OCI-LY1 (cell line): ENCODE measurements around the gene MCC.

Source experiments
- H2AFZ ChIP-seq: fragments of 200-600 bp; sonication (generic), shearing (Covaris generic); 2 replicates; pipeline ENCODE4 v1.6.0; 2014; ENCODE audit warnings: antibody characterized with exemption, mild to moderate bottlenecking, low read length
- H3F3A ChIP-seq: fragments of 200-600 bp; sonication (generic), shearing (Covaris generic); 2 replicates; pipeline ENCODE4 v1.6.0; 2014; ENCODE audit warnings: mild to moderate bottlenecking, antibody characterized with exemption, low read length, moderate library complexity; ENCODE audit not compliant: insufficient read depth
- H3K27ac ChIP-seq: fragments of 200-600 bp; sonication (generic); 2 replicates; pipeline ENCODE4 v1.5.1; 2014; ENCODE audit warnings: low read length, mixed run types, mild to moderate bottlenecking, low read depth; ENCODE audit not compliant: poor library complexity, severe bottlenecking
- H3K27me3 ChIP-seq: fragments of 200-600 bp; sonication (generic); 2 replicates; pipeline ENCODE4 v1.6.0; 2014; ENCODE audit warnings: antibody characterized with exemption, mild to moderate bottlenecking, low read length, moderate library complexity; ENCODE audit not compliant: insufficient read depth
- H3K36me3 ChIP-seq: fragments of 200-600 bp; sonication (generic); 2 replicates; pipeline ENCODE4 v1.6.1; 2014; ENCODE audit warnings: mild to moderate bottlenecking, antibody characterized with exemption, low read length, moderate library complexity, mixed read lengths; ENCODE audit not compliant: insufficient read depth
- H3K4me1 ChIP-seq: fragments of 200-600 bp; sonication (generic); 2 replicates; pipeline ENCODE4 v1.5.1; 2014; ENCODE audit warnings: mild to moderate bottlenecking, low read length, moderate library complexity; ENCODE audit not compliant: insufficient read depth, severe bottlenecking
- H3K4me2 ChIP-seq: fragments of 200-600 bp; sonication (generic), shearing (Covaris generic); 2 replicates; pipeline ENCODE4 v1.6.1; 2014; ENCODE audit warnings: low read length
- H3K4me3 ChIP-seq: fragments of 200-600 bp; sonication (generic); 2 replicates; pipeline ENCODE4 v1.5.1; 2014; ENCODE audit warnings: low read length, low read depth, mild to moderate bottlenecking, mixed read lengths; ENCODE audit not compliant: poor library complexity, severe bottlenecking
- H3K79me2 ChIP-seq: fragments of 200-600 bp; shearing (Covaris generic); 2 replicates; pipeline ENCODE4 v1.6.1; 2016; ENCODE audit warnings: mixed run types, low read length, mixed read lengths; ENCODE audit not compliant: insufficient read depth
- H3K9ac ChIP-seq: fragments of 200-600 bp; sonication (generic), shearing (Covaris generic); 2 replicates; pipeline ENCODE4 v1.6.1; 2014; ENCODE audit warnings: mild to moderate bottlenecking, low read length, mixed read lengths
- H3K9me2 ChIP-seq: fragments of 200-600 bp; sonication (generic), shearing (Covaris generic); 2 replicates; pipeline ENCODE4 v1.6.1; 2014; ENCODE audit warnings: low read depth, mild to moderate bottlenecking, low read length, mixed read lengths
- H3K9me3 ChIP-seq: fragments of 200-600 bp; shearing (Covaris generic); 2 replicates; pipeline ENCODE4 v1.6.1; 2014; ENCODE audit warnings: low read length, mixed read lengths
- H4K20me1 ChIP-seq: fragments of 200-600 bp; sonication (generic), shearing (Covaris generic); 2 replicates; pipeline ENCODE4 v1.6.0; 2016; ENCODE audit warnings: mild to moderate bottlenecking, low read length; ENCODE audit not compliant: insufficient read depth
- EZH2 ChIP-seq: fragments of 200-600 bp; sonication (generic), shearing (Covaris generic); IDR thresholded peaks from 2 replicates; pipeline ENCODE4 v1.8.0; 2017; ENCODE audit warnings: borderline replicate concordance, mixed run types, mild to moderate bottlenecking, antibody characterized with exemption, low read length, moderate library complexity, mixed read lengths
- TF ChIP-seq, protein P1 (sequence below): fragments of 200-600 bp; sonication (generic), shearing (Covaris generic); IDR thresholded peaks from 2 replicates; pipeline ENCODE4 v1.5.1; 2017; ENCODE audit warnings: mild to moderate bottlenecking, antibody characterized with exemption, low read length, moderate library complexity, mixed read lengths

Gene MCC

DNA sequence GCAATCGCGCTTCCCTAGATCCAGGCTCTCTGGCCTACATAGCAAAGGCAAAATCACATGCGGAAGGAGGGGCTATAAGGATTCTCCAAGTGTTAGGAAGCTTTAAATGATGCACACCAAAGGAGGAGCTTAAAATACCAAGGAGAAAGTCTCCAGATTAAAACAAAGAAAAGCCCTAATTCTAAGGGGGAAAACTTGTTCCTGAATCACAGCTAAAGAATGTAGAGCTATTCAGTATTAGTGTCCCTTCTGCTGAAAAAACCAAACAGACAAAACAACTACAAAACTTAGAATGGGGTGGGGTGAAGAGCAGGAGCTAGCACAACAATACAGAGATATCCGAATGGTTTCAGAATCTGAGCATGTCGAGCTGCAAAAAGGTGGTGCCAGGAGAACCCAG is 297.9 kb downstream of the MCC start:
- H3K27ac ChIP-seq: no peak overlapping the region
- H3K27me3 ChIP-seq: no peaks in the 10 kb centered on the region; the same call in 1 of the 2 replicates
- no peaks in the 10 kb centered on the region for H3K79me2 ChIP-seq
- no peaks in the 10 kb centered on the region for H4K20me1 ChIP-seq
- H3F3A ChIP-seq: no peaks in the 10 kb centered on the region
- TF ChIP-seq, protein P1, sequence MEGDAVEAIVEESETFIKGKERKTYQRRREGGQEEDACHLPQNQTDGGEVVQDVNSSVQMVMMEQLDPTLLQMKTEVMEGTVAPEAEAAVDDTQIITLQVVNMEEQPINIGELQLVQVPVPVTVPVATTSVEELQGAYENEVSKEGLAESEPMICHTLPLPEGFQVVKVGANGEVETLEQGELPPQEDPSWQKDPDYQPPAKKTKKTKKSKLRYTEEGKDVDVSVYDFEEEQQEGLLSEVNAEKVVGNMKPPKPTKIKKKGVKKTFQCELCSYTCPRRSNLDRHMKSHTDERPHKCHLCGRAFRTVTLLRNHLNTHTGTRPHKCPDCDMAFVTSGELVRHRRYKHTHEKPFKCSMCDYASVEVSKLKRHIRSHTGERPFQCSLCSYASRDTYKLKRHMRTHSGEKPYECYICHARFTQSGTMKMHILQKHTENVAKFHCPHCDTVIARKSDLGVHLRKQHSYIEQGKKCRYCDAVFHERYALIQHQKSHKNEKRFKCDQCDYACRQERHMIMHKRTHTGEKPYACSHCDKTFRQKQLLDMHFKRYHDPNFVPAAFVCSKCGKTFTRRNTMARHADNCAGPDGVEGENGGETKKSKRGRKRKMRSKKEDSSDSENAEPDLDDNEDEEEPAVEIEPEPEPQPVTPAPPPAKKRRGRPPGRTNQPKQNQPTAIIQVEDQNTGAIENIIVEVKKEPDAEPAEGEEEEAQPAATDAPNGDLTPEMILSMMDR: no peak
- TF ChIP-seq EZH2: no peak
- H3K36me3 ChIP-seq: no peaks in the 10 kb centered on the region
- H3K4me3 ChIP-seq: no peak overlapping the region
- no peak overlapping the region for H3K9ac ChIP-seq
- H3K9me3 ChIP-seq: no peaks in the 10 kb centered on the region
- H3K4me1 ChIP-seq: no peaks in the 10 kb centered on the region
- H2AFZ ChIP-seq: no peak overlapping the region
- no peak overlapping the region for H3K4me2 ChIP-seq
- no peaks in the 10 kb centered on the region for H3K9me2 ChIP-seq

DNA sequence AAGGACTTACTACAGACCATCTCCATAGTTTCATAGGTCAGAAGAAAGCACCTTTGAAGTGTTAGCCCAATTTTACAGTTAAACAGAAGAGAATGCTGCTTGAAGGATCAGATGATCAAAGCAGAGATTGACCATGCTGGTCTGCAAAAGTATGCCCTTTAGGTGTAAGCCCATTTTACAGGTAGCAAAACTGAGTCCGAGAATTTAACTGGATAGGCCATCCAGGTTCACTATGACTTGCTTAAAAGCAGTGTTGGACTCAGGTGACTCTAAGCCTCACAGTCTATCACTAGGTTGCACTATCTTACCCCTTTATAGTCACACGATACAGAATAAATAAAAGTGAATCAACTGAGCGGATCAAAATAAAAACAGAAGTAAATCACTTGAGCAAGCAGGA is 299.0 kb downstream of the MCC start:
- Histone ChIP-seq H3K4me3 (no peak overlapping the region), H2AFZ (no peak overlapping the region), H3K9ac (no peak overlapping the region), H3K4me2 (no peak overlapping the region), H3F3A (no peaks in the 10 kb centered on the region), H3K79me2 (no peaks in the 10 kb centered on the region), H3K36me3 (no peaks in the 10 kb centered on the region), H3K4me1 (no peaks in the 10 kb centered on the region), H4K20me1 (no peaks in the 10 kb centered on the region), H3K9me2 (no peaks in the 10 kb centered on the region), H3K27me3 (no peaks in the 10 kb centered on the region), H3K9me3 (no peaks in the 10 kb centered on the region), H3K27ac (no peak overlapping the region)
- TF ChIP-seq, protein P1: no peak
- TF ChIP-seq EZH2: no peak

DNA sequence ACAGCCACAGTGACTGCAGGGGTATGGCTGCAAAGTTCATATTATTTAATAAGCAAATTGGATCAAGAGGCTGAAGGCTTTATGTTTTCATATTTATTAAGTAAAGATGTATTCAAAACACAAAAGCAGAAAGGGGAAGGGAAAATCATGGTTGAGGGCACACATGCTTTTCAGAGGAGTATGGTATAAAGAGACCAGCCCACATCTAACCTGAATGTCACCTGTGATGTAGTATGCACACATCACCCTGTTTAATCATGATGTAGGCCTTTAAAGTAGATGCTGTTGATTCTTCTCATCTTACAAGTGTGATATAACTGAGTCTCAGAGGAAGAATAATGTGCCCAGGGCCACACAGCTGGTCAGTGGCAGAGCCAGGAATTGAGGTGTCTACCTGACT is 299.8 kb downstream of the MCC start:
- no peaks in the 10 kb centered on the region for H3K4me1 ChIP-seq
- no peak overlapping the region for H2AFZ ChIP-seq
- no peaks in the 10 kb centered on the region for H3K79me2 ChIP-seq
- no peaks in the 10 kb centered on the region for H3K9me2 ChIP-seq
- no peaks in the 10 kb centered on the region for H3K9me3 ChIP-seq
- TF ChIP-seq EZH2: no peak
- TF ChIP-seq, protein P1: no peak
- H3K27me3 ChIP-seq: no peaks in the 10 kb centered on the region
- H3K27ac ChIP-seq: no peak overlapping the region
- no peaks in the 10 kb centered on the region for H3F3A ChIP-seq
- H4K20me1 ChIP-seq: no peaks in the 10 kb centered on the region
- H3K36me3 ChIP-seq: no peaks in the 10 kb centered on the region
- no peak overlapping the region for H3K4me3 ChIP-seq
- H3K4me2 ChIP-seq: no peak overlapping the region
- no peak overlapping the region for H3K9ac ChIP-seq
